ENCODE results near the gene DRAM2.

- TF ChIP-seq CTCF (IDR thresholded peaks at IDR 0.05) (no peak), POLR2A (IDR thresholded peaks at IDR 0.05) (no peak)
Observed at GRCh38 chr1:111147948-111148347, 8.1 kb upstream of the DRAM2 start.
